ENCODE measurements around the gene BMPR1A. TPM values are rescaled to one million over a fixed set of nuclear protein-coding genes. Genes with fewer than 3 reads are reported as not detected.

Gene BMPR1A
- total and polyA plus RNA-seq, 8 donors: 5.8 to 104 (median 19.9) TPM

- Histone ChIP-seq H3K9me3 (no peaks in the 10 kb centered on the region), H3K4me1 (peaks cover 0 to 25% (median 6%) of the 10 kb centered on the region in 4 donors), H3K36me3 (peaks cover 0 to 13% (median 4%) of the 10 kb centered on the region in 4 donors), H3K4me3 (no peak overlapping the region), H3K27ac (no peak overlapping the region), H3K27me3 (no peaks in the 10 kb centered on the region)
- intact Hi-C loops (cut with DNase I; ENCODE audit: low total_unique reads): no loop called here
- 70 to 80% (median 77%) methylated on average over 3 of the region's 3 CpGs for WGBS, 5 donors
- TF ChIP-seq CTCF (IDR thresholded peaks at IDR 0.05) (no peak), POLR2AphosphoS5 (IDR thresholded peaks at IDR 0.05) (no peak), POLR2A (IDR thresholded peaks at IDR 0.05) (no peak), EP300 (IDR thresholded peaks at IDR 0.05) (no peak)
- no peak for DNase-seq
Measured at GRCh38 chr10:86878983-86879713, 122.7 kb downstream of the BMPR1A start.

- H3K27ac ChIP-seq: no peak overlapping the region
- peaks cover 0 to 13% (median 3%) of the 10 kb centered on the region in 4 donors for H3K36me3 ChIP-seq
- intact Hi-C loops (cut with DNase I; ENCODE audit: low total_unique reads): no loop called here
- H3K4me1 ChIP-seq: peaks cover 0 to 25% (median 6%) of the 10 kb centered on the region in 4 donors
- DNase-seq: no peak
- WGBS, 5 donors: 90 to 99% (median 95%) methylated on average over 4 of the region's 4 CpGs
- no peak overlapping the region for H3K4me3 ChIP-seq
- H3K9me3 ChIP-seq: no peaks in the 10 kb centered on the region
- TF ChIP-seq EP300 (IDR thresholded peaks at IDR 0.05) (no peak), POLR2AphosphoS5 (IDR thresholded peaks at IDR 0.05) (no peak), POLR2A (IDR thresholded peaks at IDR 0.05) (no peak), CTCF (IDR thresholded peaks at IDR 0.05) (no peak)
- no peaks in the 10 kb centered on the region for H3K27me3 ChIP-seq
Measured at GRCh38 chr10:86880971-86881370, 124.6 kb downstream of the BMPR1A start.

GRCh38 chr10:86888585-86889381 lies 132.4 kb downstream of the BMPR1A start:
- intact Hi-C loops (cut with DNase I; ENCODE audit: low total_unique reads): no loop called here
- TF ChIP-seq EP300 (IDR thresholded peaks at IDR 0.05) (no peak), POLR2AphosphoS5 (IDR thresholded peaks at IDR 0.05) (no peak), CTCF (IDR thresholded peaks at IDR 0.05) (no peak), POLR2A (IDR thresholded peaks at IDR 0.05) (no peak)
- peak overlapping the region in 2 of 5 donors; percentile 27 to 34 for H3K27ac ChIP-seq
- WGBS, 5 donors: 61 to 70% (median 65%) methylated on average over 7 of the region's 7 CpGs
- peaks cover 8 to 24% (median 18%) of the 10 kb centered on the region in 4 donors for H3K36me3 ChIP-seq
- no peaks in the 10 kb centered on the region for H3K9me3 ChIP-seq
- peak in 1 of 2 donors; percentile 19 for DNase-seq
- no peaks in the 10 kb centered on the region for H3K27me3 ChIP-seq
- H3K4me1 ChIP-seq: peaks cover 0 to 21% (median 7%) of the 10 kb centered on the region in 4 donors
- H3K4me3 ChIP-seq: no peak overlapping the region

GRCh38 chr10:86889997-86890396 lies 133.6 kb downstream of the BMPR1A start:
- H3K9me3 ChIP-seq: no peaks in the 10 kb centered on the region
- 55 to 80% (median 71%) methylated on average over 3 of the region's 3 CpGs for WGBS, 5 donors
- peaks cover 0 to 21% (median 7%) of the 10 kb centered on the region in 4 donors for H3K4me1 ChIP-seq
- intact Hi-C loops (cut with DNase I; ENCODE audit: low total_unique reads): no loop called here
- H3K36me3 ChIP-seq: peaks cover 8 to 25% (median 22%) of the 10 kb centered on the region in 4 donors
- TF ChIP-seq EP300 (IDR thresholded peaks at IDR 0.05) (no peak), POLR2A (IDR thresholded peaks at IDR 0.05) (no peak), CTCF (IDR thresholded peaks at IDR 0.05) (no peak), POLR2AphosphoS5 (IDR thresholded peaks at IDR 0.05) (no peak)
- H3K4me3 ChIP-seq: no peak overlapping the region
- H3K27ac ChIP-seq: no peak overlapping the region
- H3K27me3 ChIP-seq: no peaks in the 10 kb centered on the region
- DNase-seq: no peak
